Measurements from ENCODE around the gene NRL. TPM values are rescaled to one million over a fixed set of nuclear protein-coding genes. Genes with fewer than 3 reads are reported as not detected.

NRL gene
- total RNA-seq, 1 donor from 2014 or later, result 2.7 TPM

GRCh38 chr14:24068711-24069410, 45.9 kb downstream of the NRL start:
- no peaks in the 10 kb centered on the region for H3K36me3 Mint-ChIP-seq (ENCODE audit: low read depth)
- H3K4me1 Mint-ChIP-seq (ENCODE audit: low read depth), result peaks cover 12% of the 10 kb centered on the region
- intact Hi-C loops (cut with micrococcal nuclease), result no loop called here
- no peak overlapping the region for H3K4me3 Mint-ChIP-seq
- no peak overlapping the region for H3K27ac Mint-ChIP-seq
- no peak for DNase-seq (ENCODE audit: low spot score)
- H3K9me3 Mint-ChIP-seq, result no peaks in the 10 kb centered on the region
- H3K27me3 Mint-ChIP-seq (ENCODE audit: insufficient read depth), result peaks cover 5% of the 10 kb centered on the region

DNA sequence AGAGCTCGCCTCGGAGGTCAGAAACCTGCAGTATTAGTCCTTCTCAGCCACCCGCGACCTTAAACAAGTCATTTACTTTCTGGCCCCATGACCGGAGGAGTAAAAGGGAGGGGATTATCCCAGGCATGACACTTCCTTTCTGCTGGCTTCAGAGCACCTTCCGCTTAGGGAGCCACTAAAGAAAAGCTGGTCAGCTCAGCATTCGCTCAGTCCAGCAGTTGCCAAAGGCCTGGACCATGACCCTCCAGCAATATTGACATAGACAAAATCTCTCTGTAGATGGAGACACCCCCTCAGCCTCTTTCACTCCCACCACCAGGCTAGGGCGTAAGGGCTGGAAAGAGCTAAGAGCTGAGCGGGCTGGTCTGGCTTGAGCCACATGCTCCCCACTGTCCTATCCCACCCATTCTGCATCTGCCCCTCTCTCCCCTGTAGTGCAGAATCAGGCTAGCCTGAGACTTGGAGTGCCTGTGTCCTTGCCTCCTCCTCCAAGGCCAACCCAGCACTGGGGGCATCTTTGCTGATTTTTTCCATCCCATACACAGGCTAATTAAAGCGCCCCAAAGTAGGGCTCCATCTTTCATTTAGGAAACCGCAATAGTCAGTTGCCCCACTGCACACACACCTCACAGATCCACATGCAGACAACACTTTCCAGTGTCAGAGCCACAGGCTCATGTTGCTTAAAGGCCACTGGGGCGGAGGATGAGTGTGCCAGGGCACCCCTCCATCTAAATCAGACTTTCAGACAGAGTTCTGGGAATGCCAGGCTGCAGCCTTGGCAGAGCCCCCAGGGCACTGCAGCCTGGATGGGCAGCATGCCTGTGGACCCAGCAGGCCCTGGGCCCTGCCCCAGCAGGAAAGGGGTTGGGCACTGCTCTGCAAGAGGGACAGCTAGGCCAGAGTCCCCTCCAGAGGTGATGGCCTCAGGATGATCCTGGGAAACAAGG, 47.3 kb downstream of the NRL start:
- Mint-ChIP-seq H3K4me3 (no peak overlapping the region), H3K36me3 (ENCODE audit: low read depth) (no peaks in the 10 kb centered on the region)

GRCh38 chr14:24066496-24067132, 48.1 kb downstream of the NRL start:
- no peak for DNase-seq (ENCODE audit: low spot score)
- Mint-ChIP-seq H3K9me3 (no peaks in the 10 kb centered on the region), H3K4me3 (no peak overlapping the region), H3K36me3 (ENCODE audit: low read depth) (no peaks in the 10 kb centered on the region), H3K4me1 (ENCODE audit: low read depth) (peaks cover 12% of the 10 kb centered on the region), H3K27me3 (ENCODE audit: insufficient read depth) (peaks cover 5% of the 10 kb centered on the region), H3K27ac (no peak overlapping the region)
- intact Hi-C loops (cut with micrococcal nuclease), result no loop called here

More for the DNA sequence above, 47.3 kb downstream of the NRL start:
- intact Hi-C loops (cut with micrococcal nuclease), result no loop called here
- H3K27me3 Mint-ChIP-seq (ENCODE audit: insufficient read depth), result peaks cover 5% of the 10 kb centered on the region
- H3K4me1 Mint-ChIP-seq (ENCODE audit: low read depth), result peaks cover 12% of the 10 kb centered on the region
- DNase-seq (ENCODE audit: low spot score), result no peak
- H3K9me3 Mint-ChIP-seq, result no peaks in the 10 kb centered on the region
- H3K27ac Mint-ChIP-seq, result no peak overlapping the region

DNA sequence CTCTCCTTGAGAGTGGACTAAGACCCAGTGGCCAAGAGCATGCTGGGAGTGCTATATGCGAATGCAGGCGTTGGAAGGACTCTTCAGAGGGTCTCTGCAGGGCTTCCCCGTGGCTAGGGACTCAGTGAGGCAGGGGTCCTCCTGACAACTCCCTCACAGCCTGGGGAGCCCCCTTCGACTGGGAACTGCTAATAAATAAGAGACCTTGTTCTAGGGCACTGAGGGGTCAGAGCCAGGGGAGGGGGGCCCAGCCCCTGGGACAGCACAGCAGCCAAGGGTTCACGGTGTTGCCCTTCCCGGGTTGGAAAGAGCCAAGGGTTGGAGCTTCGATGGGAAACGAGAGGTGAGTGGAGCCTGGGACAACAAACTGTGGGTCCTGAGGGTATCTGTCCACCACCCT, 49.3 kb downstream of the NRL start:
- no peak overlapping the region for H3K27ac Mint-ChIP-seq
- no peak overlapping the region for H3K4me3 Mint-ChIP-seq
- no peaks in the 10 kb centered on the region for H3K36me3 Mint-ChIP-seq (ENCODE audit: low read depth)
- DNase-seq (ENCODE audit: low spot score), result no peak
- no peaks in the 10 kb centered on the region for H3K9me3 Mint-ChIP-seq
- H3K27me3 Mint-ChIP-seq (ENCODE audit: insufficient read depth), result peaks cover 3% of the 10 kb centered on the region
- intact Hi-C loops (cut with micrococcal nuclease), result no loop called here
- peaks cover 4% of the 10 kb centered on the region for H3K4me1 Mint-ChIP-seq (ENCODE audit: low read depth)

DNA sequence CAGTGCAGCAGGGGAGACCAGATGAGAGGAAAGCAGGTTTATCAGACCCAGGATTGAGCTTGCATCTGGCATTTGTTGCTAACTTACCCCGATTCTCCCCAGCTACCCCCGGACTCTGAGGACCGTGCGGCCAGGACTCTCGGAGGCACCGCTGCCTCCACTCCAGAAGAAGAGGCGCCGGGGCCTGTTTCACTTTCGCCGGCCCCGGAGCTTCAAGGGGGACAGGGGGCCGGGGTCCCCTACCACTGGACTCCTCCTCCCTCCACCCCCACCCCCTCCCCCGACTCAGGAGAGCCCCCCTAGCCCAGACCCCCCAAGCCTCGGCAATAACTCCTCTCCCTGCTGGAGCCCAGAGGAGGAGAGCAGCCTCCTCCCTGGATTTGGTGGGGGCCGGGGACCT, 49.9 kb downstream of the NRL start:
- no peaks in the 10 kb centered on the region for H3K27me3 Mint-ChIP-seq (ENCODE audit: insufficient read depth)
- DNase-seq (ENCODE audit: low spot score), result no peak
- intact Hi-C loops (cut with micrococcal nuclease), result no loop called here
- H3K4me3 Mint-ChIP-seq, result no peak overlapping the region
- H3K27ac Mint-ChIP-seq, result no peak overlapping the region
- no peaks in the 10 kb centered on the region for H3K36me3 Mint-ChIP-seq (ENCODE audit: low read depth)
- H3K9me3 Mint-ChIP-seq, result no peaks in the 10 kb centered on the region
- H3K4me1 Mint-ChIP-seq (ENCODE audit: low read depth), result no peaks in the 10 kb centered on the region

DNA sequence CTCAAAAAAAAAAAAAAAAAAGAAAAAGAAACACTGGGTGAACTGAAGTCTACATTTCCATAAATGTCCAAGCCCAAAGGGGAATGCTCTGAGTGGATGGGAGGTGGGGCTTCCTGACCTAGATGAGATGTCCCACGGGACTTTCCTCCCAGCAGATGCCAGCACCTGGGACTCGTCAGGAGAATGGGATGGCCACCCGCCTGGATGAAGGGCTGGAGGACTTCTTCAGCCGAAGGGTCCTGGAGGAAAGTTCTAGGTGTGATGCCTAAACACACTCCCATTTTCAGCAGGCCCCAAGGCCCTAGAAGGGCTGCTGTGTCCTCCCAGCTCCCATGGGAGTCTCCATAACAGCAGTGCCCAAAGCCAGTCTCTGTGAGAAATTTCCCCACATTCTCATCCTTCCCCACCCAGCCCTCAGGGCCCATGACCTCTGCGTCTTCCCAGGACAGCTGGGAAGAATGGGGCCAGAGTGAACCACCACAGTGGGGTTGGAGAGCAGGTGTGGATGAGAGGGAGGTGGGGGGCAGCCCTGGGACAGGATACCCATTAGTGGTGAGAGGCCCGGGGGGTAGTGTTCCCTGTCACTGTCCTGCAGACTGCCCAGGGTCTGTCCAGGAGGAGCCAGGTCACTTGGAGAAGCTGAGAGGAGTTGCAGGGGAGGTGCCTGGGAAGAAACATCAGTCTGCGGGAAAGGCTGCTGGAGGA, 50.5 kb downstream of the NRL start:
- Mint-ChIP-seq H3K9me3 (no peaks in the 10 kb centered on the region), H3K27ac (no peak overlapping the region), H3K27me3 (ENCODE audit: insufficient read depth) (no peaks in the 10 kb centered on the region), H3K4me1 (ENCODE audit: low read depth) (no peaks in the 10 kb centered on the region), H3K36me3 (ENCODE audit: low read depth) (no peaks in the 10 kb centered on the region), H3K4me3 (no peak overlapping the region)
- intact Hi-C loops (cut with micrococcal nuclease), result no loop called here
- no peak for DNase-seq (ENCODE audit: low spot score)

GRCh38 chr14:24063263-24063836, 51.4 kb downstream of the NRL start:
- Mint-ChIP-seq H3K27ac (no peak overlapping the region), H3K27me3 (ENCODE audit: insufficient read depth) (no peaks in the 10 kb centered on the region), H3K4me3 (no peak overlapping the region), H3K4me1 (ENCODE audit: low read depth) (peaks cover under 1% of the 10 kb centered on the region), H3K36me3 (ENCODE audit: low read depth) (no peaks in the 10 kb centered on the region), H3K9me3 (no peaks in the 10 kb centered on the region)
- intact Hi-C loops (cut with micrococcal nuclease), result no loop called here
- no peak for DNase-seq (ENCODE audit: low spot score)

DNA sequence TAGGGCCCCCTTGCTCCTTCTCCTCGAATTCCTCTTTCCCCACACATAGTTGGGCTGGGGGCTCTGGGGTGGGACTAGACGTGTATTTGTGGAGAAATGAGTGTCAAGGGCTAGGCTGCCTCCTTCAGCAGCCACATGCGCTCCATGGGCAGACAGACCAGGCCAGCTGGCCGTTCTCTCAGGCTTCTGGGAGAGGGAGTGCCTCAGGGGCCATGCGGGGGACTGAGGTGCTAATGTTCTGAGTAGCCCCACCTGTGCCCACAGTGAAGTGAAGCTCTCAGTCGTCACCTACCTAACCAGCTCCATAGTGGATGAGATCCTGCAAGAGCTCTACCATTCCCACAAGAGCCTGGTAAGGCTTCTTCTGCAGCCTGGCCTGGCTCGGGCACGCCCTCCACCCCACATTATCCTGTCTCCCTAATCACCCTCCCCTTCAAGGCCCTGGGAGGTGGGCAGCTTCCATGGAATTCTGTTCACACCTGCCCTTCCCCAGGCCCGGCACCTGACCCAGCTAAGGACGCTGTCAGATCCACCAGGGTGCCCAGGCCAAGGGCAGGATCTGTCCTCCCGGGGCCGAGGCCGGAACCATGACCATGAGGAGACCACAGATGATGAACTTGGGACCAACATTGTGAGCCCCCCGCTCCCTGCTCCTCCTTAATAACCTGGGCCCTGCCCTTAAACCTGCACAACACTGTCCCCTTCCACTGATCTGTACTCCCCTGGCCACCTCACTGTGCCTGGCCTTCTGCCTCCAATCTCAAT, 52.4 kb downstream of the NRL start:
- H3K4me3 Mint-ChIP-seq, result no peak overlapping the region
- H3K27me3 Mint-ChIP-seq (ENCODE audit: insufficient read depth), result peaks cover 1% of the 10 kb centered on the region
- peaks cover 5% of the 10 kb centered on the region for H3K4me1 Mint-ChIP-seq (ENCODE audit: low read depth)
- intact Hi-C loops (cut with micrococcal nuclease), result no loop called here
- H3K9me3 Mint-ChIP-seq, result no peaks in the 10 kb centered on the region
- H3K36me3 Mint-ChIP-seq (ENCODE audit: low read depth), result no peaks in the 10 kb centered on the region
- DNase-seq (ENCODE audit: low spot score), result no peak
- no peak overlapping the region for H3K27ac Mint-ChIP-seq

GRCh38 chr14:24060984-24061913, 53.5 kb downstream of the NRL start:
- H3K9me3 Mint-ChIP-seq, result no peaks in the 10 kb centered on the region
- peaks cover 1% of the 10 kb centered on the region for H3K27me3 Mint-ChIP-seq (ENCODE audit: insufficient read depth)
- H3K27ac Mint-ChIP-seq, result peak overlapping the region; percentile 40
- H3K36me3 Mint-ChIP-seq (ENCODE audit: low read depth), result no peaks in the 10 kb centered on the region
- intact Hi-C loops (cut with micrococcal nuclease), result no loop called here
- peaks cover 5% of the 10 kb centered on the region for H3K4me1 Mint-ChIP-seq (ENCODE audit: low read depth)
- DNase-seq (ENCODE audit: low spot score), result no peak
- no peak overlapping the region for H3K4me3 Mint-ChIP-seq

DNA sequence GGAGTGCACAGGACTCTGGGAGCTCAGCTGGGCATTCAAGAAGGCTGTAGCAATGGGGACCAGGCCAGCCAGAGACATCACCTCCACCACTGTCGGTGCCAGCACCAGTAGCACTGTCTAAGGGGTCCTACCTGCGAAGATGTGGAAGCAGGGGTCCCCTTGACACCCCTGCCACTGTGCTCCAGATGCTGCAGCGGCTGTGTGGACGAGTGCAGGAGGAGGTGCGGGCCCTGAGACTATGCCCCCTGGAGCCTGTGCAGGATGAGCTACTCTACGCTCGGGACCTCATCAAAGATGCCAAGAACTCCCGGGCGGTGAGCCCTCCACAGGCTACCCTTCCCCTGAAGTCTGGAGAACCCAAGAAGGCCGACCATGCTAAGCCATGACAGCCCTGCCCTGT, 54.3 kb downstream of the NRL start:
- Mint-ChIP-seq H3K9me3 (no peaks in the 10 kb centered on the region), H3K27ac (no peak overlapping the region), H3K4me3 (no peak overlapping the region), H3K27me3 (ENCODE audit: insufficient read depth) (peaks cover 1% of the 10 kb centered on the region), H3K36me3 (ENCODE audit: low read depth) (no peaks in the 10 kb centered on the region), H3K4me1 (ENCODE audit: low read depth) (peaks cover 5% of the 10 kb centered on the region)
- no peak for DNase-seq (ENCODE audit: low spot score)
- intact Hi-C loops (cut with micrococcal nuclease), result no loop called here

DNA sequence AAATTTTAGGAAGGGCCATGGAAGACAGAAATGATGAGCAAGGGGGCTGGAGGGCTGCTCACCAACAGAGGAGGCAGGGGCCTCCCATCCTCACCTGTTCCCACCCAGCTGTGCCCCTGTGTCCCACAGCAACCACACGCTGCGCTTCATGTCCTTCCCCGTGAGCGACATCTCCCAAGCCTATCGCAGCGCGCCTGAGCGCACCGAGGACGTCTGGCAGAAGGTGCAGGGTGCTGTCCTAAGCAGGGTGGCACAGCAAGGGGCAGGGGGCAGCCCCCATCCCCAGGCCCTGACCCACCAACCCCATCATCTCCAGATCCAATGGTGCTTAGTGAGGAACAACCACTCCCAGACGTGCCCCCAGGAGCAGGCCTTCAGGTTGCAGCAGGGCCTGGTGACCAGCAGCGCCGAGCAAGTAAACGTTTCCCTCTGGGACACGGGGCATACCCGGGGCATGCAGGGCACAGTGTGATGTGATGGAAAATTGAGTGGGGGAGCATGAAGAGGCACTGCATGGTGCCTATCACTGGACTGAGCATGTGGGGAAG, 54.8 kb downstream of the NRL start:
- DNase-seq (ENCODE audit: low spot score), result no peak
- H3K27ac Mint-ChIP-seq, result no peak overlapping the region
- no peaks in the 10 kb centered on the region for H3K36me3 Mint-ChIP-seq (ENCODE audit: low read depth)
- no peak overlapping the region for H3K4me3 Mint-ChIP-seq
- intact Hi-C loops (cut with micrococcal nuclease), result no loop called here
- H3K27me3 Mint-ChIP-seq (ENCODE audit: insufficient read depth), result peaks cover 3% of the 10 kb centered on the region
- H3K4me1 Mint-ChIP-seq (ENCODE audit: low read depth), result peaks cover 5% of the 10 kb centered on the region
- no peaks in the 10 kb centered on the region for H3K9me3 Mint-ChIP-seq

Measured in activated T-helper 1 cell treated with anti-CD3 and anti-CD28 coated beads, Interleukin-12 subunit alpha, Interleukin-12 subunit beta, Interleukin-2, Interleukin-4 antibody, amounts not matched to agents 30 ng/mL and 10 ng/mL and 1 ng/mL, durations not matched to agents 14 hours and 24 hours and 36 hours (primary cell).